ENCODE measurements around the gene RNASE13.
"Not testable (repeated sequence)": the region's sequence is repeated elsewhere in the genome, so short reads cannot be mapped to it uniquely, and the experiment has no call there.

Gene RNASE13

GRCh38 chr14:21016413-21017190 is 18.0 kb downstream of the RNASE13 start:
- no peak for DNase-seq
- TF ChIP-seq GATA1 (IDR thresholded peaks at IDR 0.05; ENCODE audit: low read depth, low read length) (no peak), POLR2A (IDR thresholded peaks at IDR 0.05; ENCODE audit: low read length) (no peak)

GRCh38 chr14:21015312-21015711 is 19.3 kb downstream of the RNASE13 start:
- no peak for DNase-seq

GRCh38 chr14:21014761-21015190 is 19.8 kb downstream of the RNASE13 start:
- TF ChIP-seq GATA1 (IDR thresholded peaks at IDR 0.05; ENCODE audit: low read depth, low read length), result no peak
- no peak for TF ChIP-seq POLR2A (IDR thresholded peaks at IDR 0.05; ENCODE audit: low read length)
- peak; percentile 79 to 91 for DNase-seq

More at GRCh38 chr14:21015312-21015711, 19.3 kb downstream of the RNASE13 start:
- no peak for TF ChIP-seq GATA1 (IDR thresholded peaks at IDR 0.05; ENCODE audit: low read depth, low read length)
- no peak for TF ChIP-seq POLR2A (IDR thresholded peaks at IDR 0.05; ENCODE audit: low read length)

- TF ChIP-seq POLR2A (IDR thresholded peaks at IDR 0.05; ENCODE audit: low read length) (no peak), GATA1 (IDR thresholded peaks at IDR 0.05; ENCODE audit: low read depth, low read length) (no peak)
Measured at GRCh38 chr14:21011136-21011535, 23.5 kb downstream of the RNASE13 start.

GRCh38 chr14:21009721-21010120 is 24.9 kb downstream of the RNASE13 start:
- DNase-seq, result not testable (repeated sequence)

More at GRCh38 chr14:21011136-21011535, 23.5 kb downstream of the RNASE13 start:
- no peak for DNase-seq

- TF ChIP-seq POLR2A (IDR thresholded peaks at IDR 0.05; ENCODE audit: low read length) (no peak), GATA1 (IDR thresholded peaks at IDR 0.05; ENCODE audit: low read depth, low read length) (no peak)
- DNase-seq, result no peak
Measured at GRCh38 chr14:21003788-21004346, 30.7 kb downstream of the RNASE13 start.

GRCh38 chr14:21001218-21001617 is 33.4 kb downstream of the RNASE13 start:
- no peak for DNase-seq
- TF ChIP-seq GATA1 (IDR thresholded peaks at IDR 0.05; ENCODE audit: low read depth, low read length) (no peak), POLR2A (IDR thresholded peaks at IDR 0.05; ENCODE audit: low read length) (no peak)

- no peak for DNase-seq
- TF ChIP-seq GATA1 (IDR thresholded peaks at IDR 0.05; ENCODE audit: low read depth, low read length), result no peak
- TF ChIP-seq POLR2A (IDR thresholded peaks at IDR 0.05; ENCODE audit: low read length), result no peak
Measured at GRCh38 chr14:20999591-20999990, 35.0 kb downstream of the RNASE13 start.

GRCh38 chr14:20998674-20999366 is 35.8 kb downstream of the RNASE13 start, which contains the start of gene SLC39A2:
SLC39A2 (plus strand) TSS chr14:20999293; CDS start chr14:20999447, 154 bp downstream.
- no peak for DNase-seq

GRCh38 chr14:20998139-20998538 is 36.5 kb downstream of the RNASE13 start:
- DNase-seq, result no peak
- TF ChIP-seq POLR2A (IDR thresholded peaks at IDR 0.05; ENCODE audit: low read length) (no peak), GATA1 (IDR thresholded peaks at IDR 0.05; ENCODE audit: low read depth, low read length) (no peak)

More at GRCh38 chr14:20998674-20999366, 35.8 kb downstream of the RNASE13 start, which contains the start of gene SLC39A2:
- TF ChIP-seq POLR2A (IDR thresholded peaks at IDR 0.05; ENCODE audit: low read length) (no peak), GATA1 (IDR thresholded peaks at IDR 0.05; ENCODE audit: low read depth, low read length) (no peak)

- TF ChIP-seq GATA1 (IDR thresholded peaks at IDR 0.05; ENCODE audit: low read depth, low read length), result no peak
- no peak for TF ChIP-seq POLR2A (IDR thresholded peaks at IDR 0.05; ENCODE audit: low read length)
- no peak for DNase-seq
Measured at GRCh38 chr14:20997564-20997963, 37.0 kb downstream of the RNASE13 start.

GRCh38 chr14:20997115-20997514 is 37.5 kb downstream of the RNASE13 start:
- DNase-seq, result no peak
- TF ChIP-seq GATA1 (IDR thresholded peaks at IDR 0.05; ENCODE audit: low read depth, low read length), result no peak
- TF ChIP-seq POLR2A (IDR thresholded peaks at IDR 0.05; ENCODE audit: low read length), result no peak

GRCh38 chr14:20996521-20996920 is 38.1 kb downstream of the RNASE13 start:
- no peak for DNase-seq
- no peak for TF ChIP-seq POLR2A (IDR thresholded peaks at IDR 0.05; ENCODE audit: low read length)
- TF ChIP-seq GATA1 (IDR thresholded peaks at IDR 0.05; ENCODE audit: low read depth, low read length), result no peak

Data from erythroblast (primary cell).